GM18873 (cell line): ENCODE results near the gene PDGFRB.

Experiments used
- ATAC-seq: cut with Tn5 transposase; IDR thresholded peaks from one replicate; pipeline ENCODE4 v1.9.1; 2021; ENCODE audit warnings: mild to moderate bottlenecking, moderate library complexity, moderate number of reproducible peaks; ENCODE audit not compliant: unreplicated experiment, low FRiP score

Gene PDGFRB

GRCh38 chr5:150147670-150148069 lies 8.0 kb downstream of the PDGFRB start:
- ATAC-seq: no peak

GRCh38 chr5:150146862-150147601 lies 8.6 kb downstream of the PDGFRB start:
- ATAC-seq: no peak

GRCh38 chr5:150146235-150146634 lies 9.4 kb downstream of the PDGFRB start:
- no peak for ATAC-seq

- ATAC-seq: no peak
These were observed 10.8 kb downstream of the PDGFRB start for GRCh38 chr5:150144879-150145278.

- no peak for ATAC-seq
These were observed 11.3 kb downstream of the PDGFRB start for GRCh38 chr5:150144246-150144801.

- no peak for ATAC-seq
These were observed 12.0 kb downstream of the PDGFRB start for GRCh38 chr5:150143350-150144245.

GRCh38 chr5:150142959-150143349 lies 12.7 kb downstream of the PDGFRB start:
- no peak for ATAC-seq

GRCh38 chr5:150142185-150142958 lies 13.3 kb downstream of the PDGFRB start:
- no peak for ATAC-seq

GRCh38 chr5:150141544-150142184 lies 14.0 kb downstream of the PDGFRB start:
- no peak for ATAC-seq

- ATAC-seq: no peak
These were observed 14.8 kb downstream of the PDGFRB start for GRCh38 chr5:150140830-150141229.

- ATAC-seq: no peak
These were observed 16.3 kb downstream of the PDGFRB start for GRCh38 chr5:150139334-150139733.

- no peak for ATAC-seq
These were observed 16.9 kb downstream of the PDGFRB start for GRCh38 chr5:150138551-150139265.

- ATAC-seq: no peak
These were observed 17.6 kb downstream of the PDGFRB start for GRCh38 chr5:150137997-150138396.

GRCh38 chr5:150137168-150137957 lies 18.3 kb downstream of the PDGFRB start:
- ATAC-seq: no peak

- ATAC-seq: no peak
These were observed 19.1 kb downstream of the PDGFRB start for GRCh38 chr5:150136305-150137167.

- no peak for ATAC-seq
These were observed 19.9 kb downstream of the PDGFRB start for GRCh38 chr5:150135557-150136304.

- no peak for ATAC-seq
These were observed 21.5 kb downstream of the PDGFRB start for GRCh38 chr5:150134198-150134588.
